Pancreas (tissue), 10 donors: Measurements from ENCODE around the gene AGR2. TPM values are rescaled to one million over a fixed set of nuclear protein-coding genes. Genes with fewer than 3 reads are reported as not detected.

Experiments used
- ATAC-seq, 4 donors: fragments of 200-7000 bp; cut with Tn5 transposase; one replicate each; pipeline versions ENCODE4 v1.8.0 to v1.9.1; 2020; ENCODE audit warnings: mild to moderate bottlenecking in 4 of 4, moderate library complexity in 4 of 4
- DNase-seq, 6 donors: peaks; one replicate each; pipeline ENCODE4 v3.0.0-alpha.2; 2020
- FAIRE-seq: peaks from 2 replicates; lab custom pipeline; 2012; peaks lifted over from hg19 to GRCh38; lab: Jason Lieb, UNC
- H3K27ac ChIP-seq, 4 donors: fragments of 200-600 bp; sonication (generic); 1 replicate in 3 of 4; 2 replicates in 1 of 4; pipeline versions ENCODE4 v1.5.0 to v1.8.0; 2020
- H3K27me3 ChIP-seq, 4 donors: fragments of 200-600 bp; one replicate each; pipeline ENCODE4 v1.8.0; 2021
- H3K36me3 ChIP-seq, 3 donors: fragments of 200-600 bp; sonication (generic) in 1 of 3; one replicate each; pipeline versions ENCODE4 v1.5.0 to v1.8.0; 2020 to 2021
- H3K4me1 ChIP-seq, 3 donors: fragments of 200-600 bp; one replicate each; pipeline ENCODE4 v1.8.0; 2021
- H3K4me3 ChIP-seq, 4 donors: fragments of 200-600 bp; sonication (generic) in 2 of 4; one replicate each; pipeline versions ENCODE4 v1.5.0 to v1.8.0; 2020 to 2021
- H3K9me3 ChIP-seq, 4 donors: fragments of 200-600 bp; one replicate each; pipeline ENCODE4 v1.8.0; 2021
- WGBS, 2 donors: extraction: QIAGEN DNeasy Blood & Tissue Kit; methylation state at CpG; one replicate each; pipeline ENCODE4 v1.1.7; 2013; 5-methylcytosine and 5-hydroxymethylcytosine counted together
- intact Hi-C, 3 donors: fragments of 100-400 bp; cut with DNase I; formaldehyde crosslinking; loops; one replicate each; pipeline versions ENCODE4 v1.11.1 to v1.14.2; 2022
- polyA plus RNA-seq, 2 donors: library from polyadenylated mRNA; stranded (reverse); fragments of 200-250 nt; gene quantifications; one replicate each; pipeline ENCODE4 v1.2.3, GENCODE V29; 2013
- total RNA-seq, 6 donors: library from RNA; stranded (reverse); fragmentation: NEBNext Ultra II Directional in 4 of 6; extraction: Animal tissue kit (Norgen Biotek cat#: 25700) in 4 of 6; gene quantifications; one replicate each; pipeline versions ENCODE4 v1.2.1 to v1.2.4, GENCODE V29; 2021 to 2023
- TF ChIP-seq, protein P1 (sequence below), 4 donors: fragments of 200-600 bp; sonication (generic) in 3 of 4; IDR thresholded peaks; one replicate each; pipeline versions ENCODE4 v1.5.0 to v1.8.0; 2021; ENCODE audit warnings: antibody characterized with exemption in 4 of 4
- donor health status: healthy with polysubstance abuse.
- donor health status: DM: no; HTN: no; CAD: no; lungs with moderate emphysema.
- donor health status: DM: no; HTN: no; CAD: no.
- donor health status: control.
- donor health status: control.
- donor health status: Bipolar disorder and iron deficiency.
- donor health status: DM: yes; HTN: yes; CAD: no.
- donor health status: DM: no; HTN: no; CAD: no.
- donor health status: DM: no; HTN: no; CAD: no.
- donor health status: DM: yes; HTN: yes; CAD: no.

AGR2 gene
- total and polyA plus RNA-seq, 8 donors, result 2.3 to 31.5 (median 11.5) TPM

DNA sequence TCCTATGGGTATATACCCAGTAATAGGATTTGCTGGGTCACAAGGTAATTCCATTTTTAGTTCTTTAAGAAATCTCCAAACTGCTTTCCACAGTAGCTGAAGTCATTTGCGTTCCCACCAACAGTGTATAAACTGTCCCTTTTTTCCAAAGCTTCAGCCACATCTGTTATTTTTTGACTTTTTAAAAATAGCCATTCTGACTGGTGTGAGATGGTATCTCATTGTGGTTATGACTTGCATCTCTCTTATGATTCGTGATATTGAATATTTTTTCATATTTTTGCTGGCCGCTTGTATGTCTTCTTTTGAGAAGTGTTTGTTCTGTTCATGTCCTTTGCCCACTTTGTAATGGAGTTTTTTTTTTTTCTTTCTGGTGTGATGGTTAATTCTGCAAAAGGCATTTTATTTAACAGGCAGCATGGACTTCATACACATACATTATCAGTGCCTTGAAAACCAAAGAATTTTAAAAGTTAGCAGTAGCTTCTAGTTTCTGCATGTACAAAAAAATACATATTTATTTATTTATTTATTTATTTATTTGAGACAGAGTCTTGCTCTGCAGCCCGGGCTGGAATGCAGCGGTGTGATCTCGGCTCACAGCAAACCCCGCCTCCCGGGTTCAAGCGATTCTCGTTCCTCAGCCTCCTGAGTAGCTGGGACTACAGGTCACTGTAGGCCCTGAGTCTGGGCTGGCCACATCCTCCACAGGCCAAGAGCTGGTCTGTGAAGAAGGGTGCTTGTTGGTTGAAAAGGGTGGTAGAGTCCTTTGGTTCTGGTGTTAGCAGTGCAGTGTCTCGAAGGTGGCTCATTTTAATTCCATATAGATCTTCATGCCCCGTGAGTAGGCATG lies 44.7 kb upstream of the AGR2 start:
- WGBS, 2 donors, result 83 to 88% methylated on average over 12 of the region's 12 CpGs
- Histone ChIP-seq H3K27ac (no peak overlapping the region), H3K4me1 (peaks cover 4 to 14% (median 7%) of the 10 kb centered on the region in 3 donors), H3K9me3 (no peaks in the 10 kb centered on the region), H3K27me3 (no peaks in the 10 kb centered on the region), H3K36me3 (no peaks in the 10 kb centered on the region), H3K4me3 (no peak overlapping the region)
- FAIRE-seq, result no peak
- TF ChIP-seq, protein P1, sequence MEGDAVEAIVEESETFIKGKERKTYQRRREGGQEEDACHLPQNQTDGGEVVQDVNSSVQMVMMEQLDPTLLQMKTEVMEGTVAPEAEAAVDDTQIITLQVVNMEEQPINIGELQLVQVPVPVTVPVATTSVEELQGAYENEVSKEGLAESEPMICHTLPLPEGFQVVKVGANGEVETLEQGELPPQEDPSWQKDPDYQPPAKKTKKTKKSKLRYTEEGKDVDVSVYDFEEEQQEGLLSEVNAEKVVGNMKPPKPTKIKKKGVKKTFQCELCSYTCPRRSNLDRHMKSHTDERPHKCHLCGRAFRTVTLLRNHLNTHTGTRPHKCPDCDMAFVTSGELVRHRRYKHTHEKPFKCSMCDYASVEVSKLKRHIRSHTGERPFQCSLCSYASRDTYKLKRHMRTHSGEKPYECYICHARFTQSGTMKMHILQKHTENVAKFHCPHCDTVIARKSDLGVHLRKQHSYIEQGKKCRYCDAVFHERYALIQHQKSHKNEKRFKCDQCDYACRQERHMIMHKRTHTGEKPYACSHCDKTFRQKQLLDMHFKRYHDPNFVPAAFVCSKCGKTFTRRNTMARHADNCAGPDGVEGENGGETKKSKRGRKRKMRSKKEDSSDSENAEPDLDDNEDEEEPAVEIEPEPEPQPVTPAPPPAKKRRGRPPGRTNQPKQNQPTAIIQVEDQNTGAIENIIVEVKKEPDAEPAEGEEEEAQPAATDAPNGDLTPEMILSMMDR (IDR thresholded peaks at IDR 0.05), result no peak
- no peak for DNase-seq
- ATAC-seq, result no peak
- intact Hi-C loops, result no loop called here

DNA sequence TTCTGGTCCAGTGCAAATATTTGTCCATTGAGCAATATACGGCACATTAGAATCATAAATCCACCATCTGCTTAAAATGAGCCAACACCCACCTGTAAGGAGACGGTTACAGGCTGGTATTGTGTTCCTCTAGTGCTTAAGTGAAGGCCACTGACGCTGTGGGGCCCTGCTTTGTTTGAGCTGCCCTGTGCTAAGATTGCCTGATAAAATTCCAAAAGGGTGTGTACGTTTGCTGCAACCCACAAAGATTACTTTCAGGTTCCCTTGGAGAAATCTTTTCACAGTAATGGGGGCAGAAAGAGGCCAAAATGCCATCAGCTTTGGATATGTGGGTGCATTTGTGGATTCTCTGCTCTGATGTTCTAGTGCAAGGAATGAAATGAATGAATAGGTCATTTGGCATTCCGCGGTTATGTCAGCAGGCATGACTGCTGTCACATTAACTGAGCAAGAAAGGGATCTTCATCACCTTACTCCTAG lies 42.6 kb upstream of the AGR2 start:
- intact Hi-C loops, result no loop called here
- DNase-seq, result peak in 4 of 6 donors; percentile 25 to 62 (median 40)
- H3K27ac ChIP-seq, result peak overlapping the region in 2 of 4 donors; percentile 1 to 17

GRCh38 chr7:16846601-16847165 lies 41.9 kb upstream of the AGR2 start:
- FAIRE-seq (no peak), ATAC-seq (peak in 3 of 4 donors; percentile 22 to 34 (median 33)), DNase-seq (no peak)
- Histone ChIP-seq H3K9me3 (no peaks in the 10 kb centered on the region), H3K4me1 (peaks cover 4 to 14% (median 7%) of the 10 kb centered on the region in 3 donors), H3K27ac (peak overlapping the region in 1 of 4 donors; percentile 1), H3K27me3 (no peaks in the 10 kb centered on the region), H3K36me3 (no peaks in the 10 kb centered on the region), H3K4me3 (no peak overlapping the region)
- 55 to 75% methylated on average over 2 of the region's 2 CpGs for WGBS, 2 donors
- TF ChIP-seq, protein P1 (IDR thresholded peaks at IDR 0.05), result no peak
- intact Hi-C loops, result no loop called here

More for the DNA sequence above, 42.6 kb upstream of the AGR2 start:
- ATAC-seq (peak; percentile 79 to 95 (median 93)), FAIRE-seq (no peak)
- H3K9me3 ChIP-seq, result no peaks in the 10 kb centered on the region
- peaks cover 4 to 14% (median 7%) of the 10 kb centered on the region in 3 donors for H3K4me1 ChIP-seq
- no peaks in the 10 kb centered on the region for H3K27me3 ChIP-seq
- TF ChIP-seq, protein P1 (IDR thresholded peaks at IDR 0.05), result no peak
- WGBS, 2 donors, result 33 to 34% methylated on average over 6 of the region's 6 CpGs
- H3K36me3 ChIP-seq, result no peaks in the 10 kb centered on the region
- no peak overlapping the region for H3K4me3 ChIP-seq

DNA sequence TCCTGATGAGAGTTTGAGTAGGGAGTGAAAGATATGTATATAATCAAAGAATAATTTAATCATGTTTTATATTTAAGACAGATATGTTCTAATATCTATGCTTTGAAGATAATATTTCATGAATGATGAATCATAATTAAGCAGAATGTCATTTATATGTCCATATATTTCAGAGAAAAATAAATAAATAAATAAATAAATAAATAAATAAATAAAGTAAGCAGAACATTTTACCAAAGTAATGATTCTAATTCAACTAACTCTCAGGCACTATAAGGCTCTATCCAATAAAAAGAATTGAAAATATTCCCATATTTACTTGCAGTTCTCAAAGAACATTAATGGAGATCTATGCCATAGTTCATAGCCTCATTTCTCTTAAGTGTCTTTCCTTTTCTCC lies 40.9 kb upstream of the AGR2 start:
- Histone ChIP-seq H3K27me3 (no peaks in the 10 kb centered on the region), H3K27ac (no peak overlapping the region), H3K4me1 (peaks cover 4 to 14% (median 7%) of the 10 kb centered on the region in 3 donors), H3K36me3 (no peaks in the 10 kb centered on the region), H3K4me3 (no peak overlapping the region), H3K9me3 (no peaks in the 10 kb centered on the region)
- intact Hi-C loops, result no loop called here
- no peak for DNase-seq
- TF ChIP-seq, protein P1 (IDR thresholded peaks at IDR 0.05), result no peak
- no peak for FAIRE-seq
- ATAC-seq, result no peak
